ENCODE results near the gene C1D.
"Not testable (repeated sequence)": the region's sequence is repeated elsewhere in the genome, so short reads cannot be mapped to it uniquely, and the experiment has no call there.

Gene C1D

DNA sequence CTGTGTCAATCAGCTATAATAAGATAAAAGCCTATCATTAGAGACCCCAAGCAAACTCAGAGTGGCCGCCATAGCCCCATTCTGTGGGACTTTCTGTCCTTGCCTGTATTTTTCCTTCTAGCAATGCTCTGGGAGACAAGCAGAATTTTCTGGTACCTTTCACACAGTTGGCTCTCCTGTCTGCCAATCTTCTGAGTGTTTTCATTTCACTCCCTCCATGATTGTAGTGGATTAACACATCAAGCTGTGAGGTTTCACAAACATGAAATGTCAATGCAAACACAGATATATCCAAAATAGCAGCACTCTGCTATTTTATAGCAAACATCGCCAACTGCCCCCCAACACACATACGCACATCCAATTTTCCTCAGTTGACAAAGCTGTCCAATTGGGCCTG lies 64.9 kb downstream of the C1D start:
- DNase-seq = no peak

DNA sequence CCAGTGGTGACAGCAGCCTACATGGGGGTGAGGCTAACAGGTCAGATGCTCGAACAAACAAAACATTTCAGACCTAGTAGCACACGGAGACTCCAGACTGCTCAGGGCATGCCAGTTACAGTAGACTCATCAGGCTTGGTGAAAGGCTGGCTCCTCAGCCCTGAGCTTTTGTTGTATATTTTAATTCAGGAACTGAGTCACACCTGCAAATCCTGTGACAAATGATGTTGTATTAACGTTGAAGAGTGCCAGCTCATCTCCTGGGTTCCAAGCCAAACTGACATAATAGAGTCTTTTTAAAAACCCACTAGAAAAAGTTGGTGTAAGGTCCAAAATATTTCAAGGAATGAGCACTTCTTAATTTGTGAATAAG lies 65.3 kb downstream of the C1D start:
- no peak for DNase-seq

DNA sequence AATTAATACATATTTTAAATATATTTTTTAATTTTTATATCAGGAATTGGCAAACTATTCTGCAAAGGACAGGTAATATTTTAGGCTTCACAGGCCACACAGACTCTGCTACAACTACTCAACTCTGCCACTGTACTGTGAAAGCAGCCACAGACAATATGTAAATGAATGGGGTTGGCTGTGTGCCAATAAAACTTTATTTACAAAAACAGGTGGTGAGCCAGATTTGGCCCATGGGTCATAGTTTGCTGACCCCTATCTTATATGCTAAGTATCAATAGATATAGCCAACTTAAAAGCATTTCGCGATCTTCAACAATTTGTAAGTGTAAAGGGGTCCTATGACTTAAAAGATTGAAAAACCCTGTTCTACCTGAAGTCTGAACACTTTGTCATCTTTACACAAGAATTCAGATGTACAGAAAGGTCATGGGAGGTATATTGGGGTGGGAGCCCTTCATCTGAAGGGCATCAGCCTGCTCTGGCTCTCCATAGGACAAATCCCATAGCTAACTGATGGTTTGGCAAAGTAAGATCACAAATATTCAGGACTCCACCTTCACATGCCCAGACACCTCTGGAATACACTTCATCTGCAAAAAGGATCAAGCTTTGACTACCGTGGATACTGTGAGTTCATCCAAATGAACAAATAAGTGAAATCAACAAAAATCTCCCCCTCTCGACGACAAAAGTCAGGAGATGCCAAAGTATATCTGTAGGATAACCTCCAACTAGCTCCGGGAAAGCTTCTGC lies 65.9 kb downstream of the C1D start:
- no peak for DNase-seq

DNA sequence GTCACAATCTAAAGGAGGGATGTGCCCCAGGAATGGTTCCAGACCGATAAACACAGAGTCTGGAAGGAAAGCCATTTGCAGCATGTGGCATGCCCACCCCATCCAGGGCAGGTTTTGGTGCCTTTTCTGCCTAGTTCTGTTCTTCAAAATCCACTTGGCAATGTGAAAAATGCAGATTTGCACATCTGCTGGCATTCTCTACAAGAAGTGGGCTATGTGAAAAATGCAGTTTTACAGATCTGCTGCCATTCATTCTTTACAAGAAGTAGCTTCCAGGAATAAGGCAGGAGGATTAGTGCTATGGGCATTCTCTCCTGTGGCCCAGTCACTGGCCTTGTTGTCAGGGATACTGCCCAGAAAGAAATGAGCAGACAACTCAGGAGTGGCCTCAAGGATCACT lies 68.1 kb downstream of the C1D start:
- no peak for DNase-seq

GRCh38 chr2:67994069-67994468 lies 68.7 kb downstream of the C1D start:
- not testable (repeated sequence) for DNase-seq

DNA sequence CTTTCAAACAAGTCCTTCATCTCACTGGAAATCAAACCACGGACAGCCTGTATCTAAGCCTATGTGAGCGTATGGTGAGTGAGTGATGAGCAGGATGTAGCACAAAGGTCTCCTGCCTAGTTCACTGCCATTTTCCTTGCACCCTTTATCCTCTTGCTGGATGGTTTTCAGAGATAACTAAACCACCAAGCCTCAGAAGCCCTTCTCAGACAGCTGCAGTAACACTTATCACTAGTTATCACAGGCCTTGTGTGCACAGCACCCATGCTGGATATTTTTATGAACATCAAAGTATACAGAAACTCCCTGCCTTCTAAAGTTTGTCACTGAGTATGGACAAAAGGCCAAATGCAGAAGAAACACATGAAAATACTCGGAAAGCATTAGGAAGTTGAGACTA lies 69.5 kb downstream of the C1D start:
- no peak for DNase-seq

- no peak for DNase-seq
Measured at GRCh38 chr2:67991456-67991855, 71.3 kb downstream of the C1D start.
